Measurements from ENCODE around the gene SEC31A. TPM values are rescaled to one million over a fixed set of nuclear protein-coding genes. Genes with fewer than 3 reads are reported as not detected.

Gene SEC31A
- 105 TPM for polyA plus RNA-seq (2012; ENCODE audit: insufficient read depth, insufficient read length, low read depth)

- no peak for TF ChIP-seq CTCF (IDR thresholded peaks at IDR 0.05; ENCODE audit: low read depth, low read length)
- Histone ChIP-seq H3K4me1 (peaks cover 3% of the 10 kb centered on the region), H3K36me3 (peaks cover 31% of the 10 kb centered on the region), H3K9me3 (no peaks in the 10 kb centered on the region), H3K4me3 (ENCODE audit: low read depth, low read length) (peak within 1 kb of the TSS; percentile 85), H3K27me3 (no peaks in the 10 kb centered on the region)
- peak; percentile 98 for DNase-seq
Observed at GRCh38 chr4:82890901-82891706, at the start of gene SEC31A. Gene SEC31A, minus strand, starts transcription at chr4:82891153. Its CDS starts 9,217 bp downstream, at chr4:82881936.

- DNase-seq = no peak
- H3K9me3 ChIP-seq = no peaks in the 10 kb centered on the region
- no peak overlapping the region for H3K4me3 ChIP-seq (ENCODE audit: low read depth, low read length)
- TF ChIP-seq CTCF (IDR thresholded peaks at IDR 0.05; ENCODE audit: low read depth, low read length) = no peak
- no peaks in the 10 kb centered on the region for H3K27me3 ChIP-seq
- peaks cover 23% of the 10 kb centered on the region for H3K36me3 ChIP-seq
- H3K4me1 ChIP-seq = no peaks in the 10 kb centered on the region
Observed at GRCh38 chr4:82939414-82939813, 48.5 kb upstream of the SEC31A start.

DNA sequence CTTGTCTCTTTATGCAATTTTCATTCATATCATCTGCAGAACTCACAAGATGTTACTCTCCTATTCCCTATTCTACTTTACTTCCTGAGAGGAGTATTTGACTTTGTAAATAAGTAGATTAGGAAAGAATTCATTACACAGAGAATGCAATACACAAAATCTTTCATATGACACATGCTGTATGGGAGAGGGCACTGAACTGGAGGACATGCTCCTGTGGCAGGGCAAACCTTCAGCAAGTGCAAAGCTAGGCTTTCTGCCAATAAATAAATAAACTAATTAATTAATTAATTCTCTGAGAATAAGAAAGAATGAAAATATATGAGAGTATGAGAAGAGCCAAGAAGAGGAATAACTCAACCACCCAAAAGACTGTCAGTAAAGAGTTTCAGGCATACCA, 43.5 kb upstream of the SEC31A start:
- Histone ChIP-seq H3K27me3 (no peaks in the 10 kb centered on the region), H3K9me3 (no peaks in the 10 kb centered on the region), H3K4me1 (peaks cover 5% of the 10 kb centered on the region; the same call in 1 of the 2 replicates), H3K36me3 (peaks cover 25% of the 10 kb centered on the region), H3K4me3 (ENCODE audit: low read depth, low read length) (no peak overlapping the region)
- DNase-seq = no peak
- no peak for TF ChIP-seq CTCF (IDR thresholded peaks at IDR 0.05; ENCODE audit: low read depth, low read length)

DNA sequence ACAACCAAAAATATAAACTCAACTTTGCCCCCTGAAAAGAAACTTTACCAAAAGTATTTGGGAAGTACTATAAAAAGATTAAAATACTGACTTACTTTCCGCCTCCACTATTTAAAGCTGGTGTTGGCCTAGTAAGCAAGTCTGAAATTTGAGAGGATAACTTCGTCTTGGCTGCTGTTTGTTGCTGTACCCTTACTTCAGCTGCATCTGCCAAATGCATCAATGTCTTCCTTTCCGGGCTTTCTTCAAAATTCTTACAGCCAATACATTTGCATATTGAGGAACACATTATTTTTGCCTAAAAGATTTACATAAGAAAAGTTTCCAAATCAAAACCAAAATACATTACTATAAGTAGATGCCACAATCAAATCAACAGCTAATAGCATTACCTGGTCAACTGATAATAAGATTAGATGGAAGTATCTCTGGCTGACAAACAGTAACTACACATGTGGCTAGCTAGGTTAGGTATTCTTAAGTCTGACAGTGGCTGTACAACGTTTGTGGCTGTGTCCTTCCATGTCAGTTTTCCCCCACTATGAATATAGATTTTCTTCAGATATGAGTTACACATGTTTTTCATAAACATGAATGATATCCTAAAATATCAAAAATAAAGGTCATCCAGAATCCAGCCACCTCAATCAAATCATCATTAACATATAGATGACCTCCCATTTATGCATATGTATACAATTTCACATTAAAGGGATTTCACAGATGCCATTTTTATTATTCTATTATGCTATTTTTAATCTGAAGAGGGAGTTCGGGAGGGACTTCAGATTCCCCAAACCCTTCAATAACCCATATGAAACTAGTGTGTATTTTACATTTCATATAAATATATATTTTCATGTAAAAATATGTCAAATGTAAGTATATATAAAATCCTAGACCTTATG, 40.1 kb upstream of the SEC31A start:
- Histone ChIP-seq H3K4me3 (ENCODE audit: low read depth, low read length) (no peak overlapping the region), H3K36me3 (peaks cover 14% of the 10 kb centered on the region), H3K4me1 (peaks cover 5% of the 10 kb centered on the region; the same call in 1 of the 2 replicates), H3K27me3 (no peaks in the 10 kb centered on the region), H3K9me3 (no peaks in the 10 kb centered on the region)
- no peak for TF ChIP-seq CTCF (IDR thresholded peaks at IDR 0.05; ENCODE audit: low read depth, low read length)
- DNase-seq = no peak

DNA sequence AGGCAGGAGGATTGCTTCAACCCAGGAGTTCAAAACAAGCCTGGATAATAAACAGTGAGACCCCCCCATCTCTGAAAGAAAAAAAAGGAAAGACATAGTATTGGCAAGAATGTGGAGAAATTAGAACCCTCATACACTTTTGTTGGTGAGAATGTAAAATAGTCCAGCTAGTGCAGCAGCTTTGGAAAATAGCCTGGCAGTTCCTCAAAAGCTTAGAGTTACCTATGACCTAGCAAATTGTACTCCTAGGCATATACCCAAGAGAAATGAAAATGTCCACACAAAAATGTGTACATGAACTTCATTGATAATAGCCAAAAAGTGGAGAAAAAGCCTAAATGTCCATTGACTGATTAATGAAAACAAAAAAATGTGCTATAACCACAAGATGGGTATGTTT, 30.8 kb upstream of the SEC31A start:
- Histone ChIP-seq H3K27me3 (no peaks in the 10 kb centered on the region), H3K4me3 (ENCODE audit: low read depth, low read length) (no peak overlapping the region), H3K9me3 (no peaks in the 10 kb centered on the region), H3K4me1 (no peaks in the 10 kb centered on the region), H3K36me3 (peaks cover 16% of the 10 kb centered on the region)
- DNase-seq = no peak
- no peak for TF ChIP-seq CTCF (IDR thresholded peaks at IDR 0.05; ENCODE audit: low read depth, low read length)
